IMR-90 (cell line): ENCODE measurements around the gene ATP5PD. TPM values are rescaled to one million over a fixed set of nuclear protein-coding genes. Genes with fewer than 3 reads are reported as not detected.
A peak's percentile ranks its signal among the peaks of the same experiment; 100 is the strongest.

Experiments used
- ATAC-seq: fragments of 200-7000 bp; cut with Tn5 transposase; 2 replicates; pipeline ENCODE4 v1.9.1; 2020; ENCODE audit warnings: low read depth, mild to moderate bottlenecking, moderate library complexity
- BruUV-seq: library from RNA; stranded (reverse); fragments of 400-500 nt; replicated peaks from 2 replicates; lab custom pipeline; 2021; lab: Mats Ljungman, UMichigan
- CTCF ChIA-PET: fragments of 300-600 bp; formaldehyde crosslinking; extraction: SDS; loops from one replicate; lab custom pipeline; 2021; ENCODE audit warnings: antibody characterized with exemption; lab: Yijun Ruan, JAX
- POLR2A ChIA-PET: fragments of 300-600 bp; sonication (Branson Sonifier 250); formaldehyde crosslinking; loops from one replicate; lab custom pipeline; 2022; ENCODE audit warnings: antibody characterized with exemption; ENCODE audit not compliant: unreplicated experiment; lab: Charles Lee
- DNase-seq: peaks from one replicate; pipeline ENCODE4 v3.0.0; 2013
- H2AFZ ChIP-seq: replicated peaks from 2 replicates; pipeline ENCODE3; 2013; ENCODE audit warnings: low read length, mild to moderate bottlenecking; ENCODE audit not compliant: poor library complexity
- H2AK5ac ChIP-seq: 2 replicates; pipeline ENCODE4 v1.6.1; 2013; ENCODE audit warnings: low read depth, low read length, inconsistent platforms
- H2AK9ac ChIP-seq: replicated peaks from 2 replicates; pipeline ENCODE3; 2013; ENCODE audit warnings: mild to moderate bottlenecking, low read depth, low read length, moderate library complexity; ENCODE audit not compliant: poor library complexity
- H2BK120ac ChIP-seq: 2 replicates; pipeline ENCODE4 v1.6.1; 2013; ENCODE audit warnings: low read depth, low read length, inconsistent platforms
- H2BK15ac ChIP-seq: 3 replicates; pipeline ENCODE4 v1.6.1; 2013; ENCODE audit warnings: low read depth, low read length, inconsistent platforms
- H2BK20ac ChIP-seq: 2 replicates; pipeline ENCODE4 v1.6.1; 2013; ENCODE audit warnings: low read depth, mild to moderate bottlenecking, inconsistent platforms, low read length, moderate library complexity
- H2BK5ac ChIP-seq: 2 replicates; pipeline ENCODE4 v1.6.1; 2013; ENCODE audit warnings: mild to moderate bottlenecking, low read depth, low read length, inconsistent platforms; ENCODE audit not compliant: poor library complexity, severe bottlenecking
- H3K14ac ChIP-seq: replicated peaks from 2 replicates; pipeline ENCODE4 v1.6.1; 2013; ENCODE audit warnings: low read depth, low read length, inconsistent platforms
- H3K18ac ChIP-seq: 2 replicates; pipeline ENCODE4 v1.6.1; 2013; ENCODE audit warnings: low read depth, low read length, control low read depth
- H3K23ac ChIP-seq: 2 replicates; pipeline ENCODE4 v1.6.1; 2013; ENCODE audit warnings: low read depth, low read length, inconsistent platforms
- H3K27ac ChIP-seq: 2 replicates; pipeline ENCODE4 v1.5.1; 2013; ENCODE audit warnings: mild to moderate bottlenecking, control low read depth, low read length; ENCODE audit not compliant: insufficient read depth
- H3K27me3 ChIP-seq: 2 replicates; pipeline ENCODE4 v1.6.1; 2013; ENCODE audit warnings: low read length; ENCODE audit not compliant: control insufficient read depth, insufficient read depth
- H3K36me3 ChIP-seq: 2 replicates; pipeline ENCODE4 v1.6.1; 2013; ENCODE audit warnings: low read length, mixed read lengths; ENCODE audit not compliant: control insufficient read depth, insufficient read depth
- H3K4ac ChIP-seq: 2 replicates; pipeline ENCODE4 v1.6.1; 2013; ENCODE audit warnings: low read depth, low read length, inconsistent platforms
- H3K4me1 ChIP-seq: 2 replicates; pipeline ENCODE4 v1.6.1; 2013; ENCODE audit warnings: low read length, mixed read lengths; ENCODE audit not compliant: control insufficient read depth, insufficient read depth
- H3K4me2 ChIP-seq: 2 replicates; pipeline ENCODE4 v1.6.1; 2013; ENCODE audit warnings: low read depth, mild to moderate bottlenecking, control low read depth, low read length, moderate library complexity
- H3K4me3 ChIP-seq: 2 replicates; pipeline ENCODE4 v1.5.1; 2013; ENCODE audit warnings: low read depth, mild to moderate bottlenecking, control low read depth, low read length, moderate library complexity; ENCODE audit not compliant: insufficient read depth
- H3K56ac ChIP-seq: 2 replicates; pipeline ENCODE4 v1.6.1; 2013; ENCODE audit warnings: low read length, inconsistent platforms; ENCODE audit not compliant: insufficient read depth; ENCODE audit errors: extremely low read depth
- H3K79me1 ChIP-seq, 2 experiments: 2 replicates each; pipeline ENCODE4 v1.6.1; 2013; ENCODE audit warnings: low read length in 2 of 2, inconsistent platforms in 1 of 2, low read depth in 1 of 2
- H3K9ac ChIP-seq: 2 replicates; pipeline ENCODE4 v1.6.1; 2013; ENCODE audit warnings: low read depth, low read length, control low read depth
- H3K9me1 ChIP-seq: 2 replicates; pipeline ENCODE4 v1.6.1; 2013; ENCODE audit warnings: low read length, inconsistent platforms; ENCODE audit not compliant: insufficient read depth
- H3K9me3 ChIP-seq: 2 replicates; pipeline ENCODE4 v1.6.1; 2013; ENCODE audit warnings: low read length; ENCODE audit not compliant: control insufficient read depth, insufficient read depth
- H4K20me1 ChIP-seq: 2 replicates; pipeline ENCODE4 v1.6.1; 2013; ENCODE audit warnings: low read length, inconsistent platforms; ENCODE audit not compliant: insufficient read depth
- H4K5ac ChIP-seq: 2 replicates; pipeline ENCODE4 v1.6.1; 2013; ENCODE audit warnings: mild to moderate bottlenecking, low read depth, low read length, control low read depth
- H4K8ac ChIP-seq, 2 experiments: 2 replicates each; pipeline ENCODE4 v1.6.1; 2013; ENCODE audit warnings: low read depth in 2 of 2, low read length in 2 of 2, control low read depth in 1 of 2, inconsistent platforms in 1 of 2
- H4K91ac ChIP-seq: 2 replicates; pipeline ENCODE4 v1.6.1; 2013; ENCODE audit warnings: low read depth, low read length, inconsistent platforms; ENCODE audit not compliant: insufficient read depth
- BHLHE40 ChIP-seq: fragments of 150-350 bp; IDR thresholded peaks from 2 replicates; pipeline ENCODE4 v1.6.1; 2016; ENCODE audit warnings: mild to moderate bottlenecking, low read depth, low read length
- CEBPB ChIP-seq: IDR thresholded peaks from 2 replicates; pipeline ENCODE4 v1.6.1; 2012; ENCODE audit warnings: low read depth, low read length, improper control_type of control experiment
- CHD1 ChIP-seq: IDR thresholded peaks from 2 replicates; pipeline ENCODE4 v1.6.1; 2012; ENCODE audit warnings: low read depth, low read length, improper control_type of control experiment
- CTCF ChIP-seq: conservative IDR thresholded peaks from 2 replicates; pipeline ENCODE4 v1.5.1; 2012; ENCODE audit warnings: mild to moderate bottlenecking, low read depth, low read length, improper control_type of control experiment
- FOS ChIP-seq: fragments of 150-350 bp; IDR thresholded peaks from 2 replicates; pipeline ENCODE4 v1.6.1; 2016; ENCODE audit warnings: low read depth, low read length
- MAFK ChIP-seq: IDR thresholded peaks from 2 replicates; pipeline ENCODE4 v1.6.1; 2012; ENCODE audit warnings: low read depth, low read length, improper control_type of control experiment
- MAZ ChIP-seq: IDR thresholded peaks from 2 replicates; pipeline ENCODE4 v1.6.1; 2012; ENCODE audit warnings: low read depth, mild to moderate bottlenecking, low read length, improper control_type of control experiment, moderate library complexity, borderline replicate concordance
- MXI1 ChIP-seq: IDR thresholded peaks from 2 replicates; pipeline ENCODE4 v1.6.1; 2012; ENCODE audit warnings: low read depth, mild to moderate bottlenecking, low read length, moderate library complexity, borderline replicate concordance
- NFE2L2 ChIP-seq: fragments of 150-350 bp; IDR thresholded peaks from 2 replicates; pipeline ENCODE4 v1.6.1; 2016; ENCODE audit warnings: low read depth, mild to moderate bottlenecking, low read length
- POLR2A ChIP-seq: IDR thresholded peaks from 2 replicates; pipeline ENCODE4 v1.6.1; 2012; ENCODE audit warnings: mild to moderate bottlenecking, low read depth, low read length
- RAD21 ChIP-seq: IDR thresholded peaks from 2 replicates; pipeline ENCODE4 v1.6.1; 2012; ENCODE audit warnings: low read length, improper control_type of control experiment
- RCOR1 ChIP-seq: IDR thresholded peaks from 2 replicates; pipeline ENCODE4 v1.6.1; 2012; ENCODE audit warnings: mild to moderate bottlenecking, low read length, improper control_type of control experiment; ENCODE audit not compliant: insufficient replicate concordance
- RFX5 ChIP-seq: IDR thresholded peaks from 2 replicates; pipeline ENCODE4 v1.8.0; 2012; ENCODE audit warnings: low read depth, mild to moderate bottlenecking, low read length, moderate library complexity
- SMC3 ChIP-seq: fragments of 150-350 bp; IDR thresholded peaks from 2 replicates; pipeline ENCODE4 v1.6.1; 2016; ENCODE audit warnings: low read depth, mild to moderate bottlenecking, antibody characterized with exemption, low read length, moderate library complexity
- WGBS, 2 experiments: methylation state at CpG; one replicate each; pipeline versions ENCODE4 v1.1.5 to v1.1.7; 2013; ENCODE audit warnings: missing lambda C conversion rate in 2 of 2; ENCODE audit not compliant: insufficient read length in 1 of 2; ENCODE audit errors: extremely low coverage in 2 of 2; 5-methylcytosine and 5-hydroxymethylcytosine counted together
- dilution Hi-C: fragments of 300-500 bp; cut with HindIII; formaldehyde crosslinking; loops from one replicate; pipeline ENCODE4 v1.14.3; 2018; ENCODE audit warnings: low sequenced_read_pairs; ENCODE audit not compliant: unreplicated experiment
- in situ Hi-C: fragments of 300-500 bp; cut with MboI; formaldehyde crosslinking; loops from 3 replicates; pipeline ENCODE4 v1.14.3; 2019; ENCODE audit warnings: low sequenced_read_pairs, inconsistent platforms, mixed read lengths
- intact Hi-C: fragments of 100-400 bp; cut with micrococcal nuclease; formaldehyde crosslinking; loops from 2 replicates; pipeline ENCODE4 v1.10.0; 2022
- polyA plus RNA-seq, 3 experiments: library from polyadenylated mRNA; depleted of rRNA; stranded (reverse); fragments of >200 nt; gene quantifications; 2 replicates each; pipeline ENCODE4 v1.2.3, GENCODE V29; 2012; ENCODE audit warnings: low replicate concordance in 1 of 3
- total RNA-seq: library from RNA; depleted of rRNA; stranded (reverse); fragments of >200 nt; gene quantifications from 2 replicates; pipeline ENCODE4 v1.2.3, GENCODE V29; 2012
- TF ChIP-seq, protein P1 (sequence below): fragments of 150-350 bp; IDR thresholded peaks from 2 replicates; pipeline ENCODE4 v1.6.1; 2016; ENCODE audit warnings: low read depth, mild to moderate bottlenecking, low read length, moderate library complexity, borderline replicate concordance
- TF ChIP-seq, protein P2 (sequence below): fragments of 150-350 bp; IDR thresholded peaks from 2 replicates; pipeline ENCODE4 v1.6.1; 2017; ENCODE audit warnings: mild to moderate bottlenecking, antibody characterized with exemption, low read length, low read depth

Gene ATP5PD
- total and polyA plus RNA-seq, 2 of the 4 experiments (the other 2 are of a cell fraction) = 373 to 425 TPM

- dilution Hi-C loops = no loop called here
- POLR2A ChIA-PET = no interaction called here
- 100% methylated on average over 1 of the region's 3 CpGs; no CpG with 5 or more reads in 1 of the 2 experiments for WGBS, 2 experiments
These were observed 42.4 kb downstream of the ATP5PD start for GRCh38 chr17:75004371-75004770.

More at GRCh38 chr17:75004371-75004770, 42.4 kb downstream of the ATP5PD start:
- Histone ChIP-seq H3K18ac (no peak overlapping the region), H3K27me3 (no peaks in the 10 kb centered on the region), H2BK120ac (no peak overlapping the region), H3K4ac (no peak overlapping the region), H3K4me1 (no peaks in the 10 kb centered on the region), H3K9me3 (no peaks in the 10 kb centered on the region), H3K23ac (no peak overlapping the region), H3K9ac (no peak overlapping the region), H3K79me1 (peaks cover 3 to 5% of the 10 kb centered on the region in 2 experiments; a peak in 2 of 4 replicates), H2AFZ (no peak overlapping the region), H4K8ac (no peak overlapping the region), H4K5ac (no peak overlapping the region), H3K4me3 (no peak overlapping the region), H2BK20ac (no peak overlapping the region), H3K36me3 (peaks cover 40% of the 10 kb centered on the region), H2AK5ac (no peak overlapping the region), H3K56ac (no peak overlapping the region), H2BK5ac (no peak overlapping the region), H2BK15ac (no peak overlapping the region), H3K4me2 (no peak overlapping the region), H2AK9ac (peak overlapping the region; percentile 9), H3K9me1 (no peaks in the 10 kb centered on the region), H3K27ac (no peak overlapping the region), H3K14ac (no peak overlapping the region), H4K91ac (no peak overlapping the region), H4K20me1 (no peaks in the 10 kb centered on the region; the same call in 1 of the 2 replicates)
- TF ChIP-seq CHD1 (no peak), SMC3 (no peak), POLR2A (no peak), FOS (no peak), MAFK (no peak), NFE2L2 (no peak), RCOR1 (no peak), CEBPB (no peak), CTCF (no peak), BHLHE40 (no peak), RFX5 (no peak), MXI1 (no peak), MAZ (no peak), RAD21 (no peak)
- TF ChIP-seq, protein P1, sequence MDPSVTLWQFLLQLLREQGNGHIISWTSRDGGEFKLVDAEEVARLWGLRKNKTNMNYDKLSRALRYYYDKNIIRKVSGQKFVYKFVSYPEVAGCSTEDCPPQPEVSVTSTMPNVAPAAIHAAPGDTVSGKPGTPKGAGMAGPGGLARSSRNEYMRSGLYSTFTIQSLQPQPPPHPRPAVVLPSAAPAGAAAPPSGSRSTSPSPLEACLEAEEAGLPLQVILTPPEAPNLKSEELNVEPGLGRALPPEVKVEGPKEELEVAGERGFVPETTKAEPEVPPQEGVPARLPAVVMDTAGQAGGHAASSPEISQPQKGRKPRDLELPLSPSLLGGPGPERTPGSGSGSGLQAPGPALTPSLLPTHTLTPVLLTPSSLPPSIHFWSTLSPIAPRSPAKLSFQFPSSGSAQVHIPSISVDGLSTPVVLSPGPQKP = no peak
- TF ChIP-seq, protein P2, sequence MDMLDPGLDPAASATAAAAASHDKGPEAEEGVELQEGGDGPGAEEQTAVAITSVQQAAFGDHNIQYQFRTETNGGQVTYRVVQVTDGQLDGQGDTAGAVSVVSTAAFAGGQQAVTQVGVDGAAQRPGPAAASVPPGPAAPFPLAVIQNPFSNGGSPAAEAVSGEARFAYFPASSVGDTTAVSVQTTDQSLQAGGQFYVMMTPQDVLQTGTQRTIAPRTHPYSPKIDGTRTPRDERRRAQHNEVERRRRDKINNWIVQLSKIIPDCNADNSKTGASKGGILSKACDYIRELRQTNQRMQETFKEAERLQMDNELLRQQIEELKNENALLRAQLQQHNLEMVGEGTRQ = no peak
- DNase-seq (no peak), ATAC-seq (no peak)
- in situ Hi-C loops = no loop called here
- BruUV-seq = no TSS peak
- CTCF ChIA-PET = no interaction called here
- intact Hi-C loops = no loop called here
